Trophoblast cell (in vitro differentiated cells and primary cell): ENCODE results near the gene ARFIP1.

ENCODE experiments used
- DNase-seq, 2 donors: peaks; one replicate each; pipeline ENCODE4 v3.0.0-alpha.2; 2016
- H2AFZ ChIP-seq: 2 replicates; pipeline ENCODE4 v1.6.1; 2013; ENCODE audit warnings: low read length, moderate library complexity, mild to moderate bottlenecking; ENCODE audit not compliant: insufficient read depth, poor library complexity
- H2AK5ac ChIP-seq: 2 replicates; pipeline ENCODE4 v1.6.1; 2013; ENCODE audit warnings: mild to moderate bottlenecking, low read length
- H2BK120ac ChIP-seq: 2 replicates; pipeline ENCODE4 v1.6.1; 2013; ENCODE audit warnings: low read length, mild to moderate bottlenecking, moderate library complexity; ENCODE audit not compliant: insufficient read depth, poor library complexity
- H2BK12ac ChIP-seq: 2 replicates; pipeline ENCODE4 v1.6.1; 2013; ENCODE audit warnings: mild to moderate bottlenecking, low read length, moderate library complexity
- H2BK5ac ChIP-seq: 2 replicates; pipeline ENCODE4 v1.6.1; 2013; ENCODE audit warnings: low read length, low read depth, moderate library complexity, mild to moderate bottlenecking; ENCODE audit not compliant: poor library complexity
- H3K14ac ChIP-seq: 2 replicates; pipeline ENCODE4 v1.6.1; 2013; ENCODE audit warnings: mild to moderate bottlenecking, low read length
- H3K18ac ChIP-seq: 2 replicates; pipeline ENCODE4 v1.6.1; 2013; ENCODE audit warnings: mild to moderate bottlenecking, low read length
- H3K23ac ChIP-seq: 2 replicates; pipeline ENCODE4 v1.6.1; 2013; ENCODE audit warnings: low read length
- H3K27ac ChIP-seq: 2 replicates; pipeline ENCODE4 v1.5.1; 2013; ENCODE audit warnings: low read depth, mild to moderate bottlenecking, inconsistent platforms, low read length, moderate library complexity
- H3K27me3 ChIP-seq: 2 replicates; pipeline ENCODE4 v1.6.1; 2013; ENCODE audit warnings: inconsistent platforms, mild to moderate bottlenecking, low read length, moderate library complexity; ENCODE audit not compliant: insufficient read depth
- H3K36me3 ChIP-seq, 2 experiments: 1 replicate in 1 of 2; 2 replicates in 1 of 2; pipeline ENCODE4 v1.6.1; 2013; ENCODE audit warnings: low read length in 2 of 2, mild to moderate bottlenecking in 2 of 2, moderate library complexity in 1 of 2; ENCODE audit not compliant: insufficient read depth in 2 of 2, control insufficient read depth in 1 of 2
- H3K4ac ChIP-seq: 2 replicates; pipeline ENCODE4 v1.6.1; 2013; ENCODE audit warnings: low read depth, mild to moderate bottlenecking, low read length, moderate library complexity
- H3K4me1 ChIP-seq, 2 experiments: 1 replicate in 1 of 2; 2 replicates in 1 of 2; pipeline ENCODE4 v1.6.1; 2013; ENCODE audit warnings: low read length in 2 of 2, mild to moderate bottlenecking in 2 of 2, moderate library complexity in 1 of 2; ENCODE audit not compliant: insufficient read depth in 2 of 2, control insufficient read depth in 1 of 2
- H3K4me2 ChIP-seq: 2 replicates; pipeline ENCODE4 v1.6.1; 2013; ENCODE audit warnings: inconsistent platforms, mild to moderate bottlenecking, low read length, moderate library complexity
- H3K4me3 ChIP-seq: 2 replicates; pipeline ENCODE4 v1.5.1; 2013; ENCODE audit warnings: mild to moderate bottlenecking, low read depth, low read length, inconsistent platforms
- H3K79me1 ChIP-seq: one replicate; pipeline ENCODE4 v1.6.1; 2013; ENCODE audit warnings: low read length
- H3K79me2 ChIP-seq: 2 replicates; pipeline ENCODE4 v1.6.1; 2013; ENCODE audit warnings: low read length, mild to moderate bottlenecking; ENCODE audit not compliant: control insufficient read depth, insufficient read depth, poor library complexity
- H3K9ac ChIP-seq: 2 replicates; pipeline ENCODE4 v1.6.1; 2013; ENCODE audit warnings: mild to moderate bottlenecking, low read length
- H3K9me3 ChIP-seq: 2 replicates; pipeline ENCODE4 v1.6.1; 2013; ENCODE audit warnings: low read depth, mild to moderate bottlenecking, control low read depth, inconsistent platforms, low read length; ENCODE audit not compliant: insufficient read depth
- H4K12ac ChIP-seq: 2 replicates; pipeline ENCODE4 v1.6.1; 2013; ENCODE audit warnings: low read depth, mild to moderate bottlenecking, low read length, moderate library complexity
- H4K8ac ChIP-seq: 2 replicates; pipeline ENCODE4 v1.6.1; 2013; ENCODE audit warnings: low read depth, mild to moderate bottlenecking, low read length, moderate library complexity
- H4K91ac ChIP-seq: one replicate; pipeline ENCODE4 v1.6.1; 2013; ENCODE audit warnings: low read depth, mild to moderate bottlenecking, low read length, moderate library complexity
- WGBS: extraction: QIAGEN DNeasy Blood & Tissue Kit; methylation state at CpG from one replicate; pipeline ENCODE4 v1.1.7; 2013; ENCODE audit warnings: missing lambda C conversion rate; ENCODE audit not compliant: insufficient read length, insufficient coverage; ENCODE audit errors: extremely low coverage; 5-methylcytosine and 5-hydroxymethylcytosine counted together

The ARFIP1 gene

DNA sequence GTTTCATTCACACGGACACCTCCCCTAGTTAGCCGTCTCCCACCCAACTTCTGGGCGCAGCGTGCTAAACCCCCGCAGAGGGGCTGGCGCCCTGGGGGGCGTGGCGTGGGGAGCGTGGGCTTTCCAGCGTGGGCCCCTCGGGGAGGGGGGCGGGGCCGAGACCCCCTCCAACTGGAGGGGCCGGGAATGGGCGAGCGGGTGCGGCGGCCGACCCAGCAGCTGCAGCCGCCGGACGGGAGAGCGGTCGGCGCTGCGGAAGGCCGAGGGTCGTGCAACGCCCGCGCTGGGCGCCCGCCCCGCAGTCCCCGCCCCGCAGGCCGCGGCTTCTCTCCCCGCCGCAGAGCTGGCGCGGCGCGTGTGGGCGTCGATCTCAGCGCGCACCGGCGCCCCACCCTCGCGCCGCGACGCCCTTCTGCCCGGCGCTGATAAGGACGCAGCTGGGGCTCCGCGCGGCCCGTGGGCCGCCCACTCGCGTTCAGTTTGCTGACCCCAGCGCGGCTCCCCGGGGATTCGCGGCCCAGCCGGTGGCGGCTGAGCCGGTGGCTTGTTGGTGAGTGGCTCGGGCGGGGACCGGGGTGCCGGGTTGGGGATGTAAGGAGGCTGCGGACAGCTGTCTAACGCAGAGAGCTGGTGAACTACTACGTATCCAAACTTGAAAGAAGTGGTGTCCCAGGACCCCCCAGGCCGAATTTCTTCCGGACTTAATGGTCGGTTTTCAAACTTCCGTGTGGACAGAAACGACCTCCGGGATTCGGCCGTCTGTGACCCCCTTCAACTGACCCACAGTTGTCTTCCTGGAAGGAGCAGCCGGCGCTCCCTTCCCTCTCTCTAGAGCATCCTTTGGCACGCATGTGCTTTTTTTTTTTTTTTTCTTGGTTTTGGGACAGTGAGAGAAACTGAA is 157.8 kb downstream of the ARFIP1 start:
- no peak overlapping the region for H2BK120ac ChIP-seq
- peak overlapping the region; percentile 90 for H3K14ac ChIP-seq
- peak in 1 of 2 donors; percentile 67 for DNase-seq
- H3K4me2 ChIP-seq: peak overlapping the region; percentile 96
- peaks cover 20% of the 10 kb centered on the region for H3K79me2 ChIP-seq
- peak overlapping the region; percentile 30 for H2AK5ac ChIP-seq
- peak overlapping the region; percentile 89 for H3K4me3 ChIP-seq
- H2AFZ ChIP-seq: peak overlapping the region; percentile 80
- H4K91ac ChIP-seq: peak overlapping the region; percentile 89
- no peak overlapping the region for H3K23ac ChIP-seq
- H3K27ac ChIP-seq: peak overlapping the region; percentile 64
- peak overlapping the region; percentile 79 for H4K8ac ChIP-seq
- H3K4me1 ChIP-seq: peaks cover 0 to 6% of the 10 kb centered on the region in 2 experiments
- peak overlapping the region; percentile 5 for H4K12ac ChIP-seq
- peak overlapping the region; percentile 90 for H3K18ac ChIP-seq
- WGBS: no CpG with 5 or more reads among the region's 91 CpGs
- H3K9ac ChIP-seq: peak overlapping the region; percentile 90
- peak overlapping the region; percentile 51 for H2BK5ac ChIP-seq
- H3K79me1 ChIP-seq: peaks cover 30% of the 10 kb centered on the region
- no peaks in the 10 kb centered on the region for H3K9me3 ChIP-seq
- H3K27me3 ChIP-seq: no peaks in the 10 kb centered on the region
- H2BK12ac ChIP-seq: no peak overlapping the region
- no peaks in the 10 kb centered on the region for H3K36me3 ChIP-seq
- H3K4ac ChIP-seq: peak overlapping the region; percentile 67

DNA sequence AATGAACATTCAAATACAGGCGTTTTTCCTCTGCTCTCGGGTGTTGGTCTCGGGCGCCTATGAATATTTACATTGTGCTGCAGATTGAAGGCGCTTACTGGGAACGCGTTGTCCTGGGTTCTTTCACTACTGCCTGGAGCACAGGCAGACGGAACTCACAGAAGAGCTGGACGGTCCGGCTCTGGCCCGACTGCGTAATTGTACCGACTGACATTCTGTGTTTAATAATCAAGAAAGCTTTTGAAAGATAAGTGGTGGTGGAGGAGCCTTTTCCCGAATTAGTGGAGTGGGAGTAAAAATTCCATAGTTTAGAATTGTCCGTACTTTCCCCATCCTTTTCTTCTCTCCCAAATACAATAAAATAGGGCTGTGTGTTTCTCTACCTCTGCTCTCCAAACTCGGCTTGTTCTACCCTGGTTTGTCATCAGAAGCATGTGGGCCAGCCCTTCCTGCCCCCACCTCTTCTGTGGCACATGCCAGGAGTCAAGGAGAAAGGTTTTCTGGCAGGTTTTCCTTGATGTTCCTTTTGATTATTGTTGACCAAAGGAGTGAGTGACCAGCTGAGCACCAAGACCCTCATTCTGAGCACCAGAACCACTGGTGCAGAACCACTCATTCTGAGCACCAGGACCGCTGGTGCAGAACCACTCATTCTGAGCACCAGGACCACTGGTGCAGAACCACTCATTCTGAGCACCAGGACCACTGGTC is 158.6 kb downstream of the ARFIP1 start:
- H3K18ac ChIP-seq: no peak overlapping the region
- DNase-seq: peak in 1 of 2 donors; percentile 60
- no peak overlapping the region for H3K4me3 ChIP-seq
- H4K8ac ChIP-seq: no peak overlapping the region
- H3K14ac ChIP-seq: no peak overlapping the region
- no peak overlapping the region for H2BK5ac ChIP-seq
- H3K79me1 ChIP-seq: peaks cover 33% of the 10 kb centered on the region
- no peak overlapping the region for H3K9ac ChIP-seq
- no peak overlapping the region for H4K91ac ChIP-seq
- no peak overlapping the region for H2AK5ac ChIP-seq
- no peak overlapping the region for H3K23ac ChIP-seq
- no peak overlapping the region for H2BK120ac ChIP-seq
- peaks cover 22% of the 10 kb centered on the region for H3K79me2 ChIP-seq
- H2BK12ac ChIP-seq: no peak overlapping the region
- H3K4me1 ChIP-seq: peaks cover 0 to 6% of the 10 kb centered on the region in 2 experiments
- WGBS: no CpG with 5 or more reads among the region's 17 CpGs
- H3K27ac ChIP-seq: peak overlapping the region; percentile 64
- no peaks in the 10 kb centered on the region for H3K36me3 ChIP-seq
- H4K12ac ChIP-seq: peak overlapping the region; percentile 54
- H3K9me3 ChIP-seq: no peaks in the 10 kb centered on the region
- no peaks in the 10 kb centered on the region for H3K27me3 ChIP-seq
- no peak overlapping the region for H2AFZ ChIP-seq
- H3K4me2 ChIP-seq: peak overlapping the region; percentile 96
- peak overlapping the region; percentile 59 for H3K4ac ChIP-seq

DNA sequence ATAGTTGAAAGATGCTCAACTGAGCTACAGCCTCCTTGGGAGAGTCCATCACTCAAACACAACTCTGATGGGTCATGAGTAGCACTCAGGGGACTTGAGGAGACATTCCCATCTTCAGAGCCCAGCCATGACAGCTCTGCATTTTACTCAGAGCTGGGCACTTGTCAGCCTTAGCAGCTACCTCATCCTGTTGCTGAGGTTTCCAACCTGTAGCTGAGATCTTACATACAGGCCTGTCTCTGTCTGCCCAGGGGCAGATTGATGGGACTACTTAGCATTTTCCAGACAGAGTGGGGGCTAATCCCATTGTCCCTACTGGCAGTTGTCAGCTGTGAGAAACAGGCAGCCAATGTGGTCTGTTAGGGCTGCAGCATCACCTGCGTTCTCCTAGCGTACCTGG is 159.9 kb downstream of the ARFIP1 start:
- DNase-seq: no peak
- no CpG with 5 or more reads among the region's 2 CpGs for WGBS
- H3K23ac ChIP-seq: no peak overlapping the region
- H3K18ac ChIP-seq: no peak overlapping the region
- H3K9ac ChIP-seq: no peak overlapping the region
- H3K79me1 ChIP-seq: peaks cover 31% of the 10 kb centered on the region
- H3K4ac ChIP-seq: no peak overlapping the region
- no peak overlapping the region for H2BK120ac ChIP-seq
- H2BK12ac ChIP-seq: no peak overlapping the region
- H3K9me3 ChIP-seq: no peaks in the 10 kb centered on the region
- H3K14ac ChIP-seq: no peak overlapping the region
- no peak overlapping the region for H3K4me2 ChIP-seq
- no peak overlapping the region for H4K12ac ChIP-seq
- no peak overlapping the region for H3K4me3 ChIP-seq
- peaks cover 0 to 5% of the 10 kb centered on the region in 2 experiments for H3K4me1 ChIP-seq
- no peak overlapping the region for H2AFZ ChIP-seq
- no peak overlapping the region for H2BK5ac ChIP-seq
- no peaks in the 10 kb centered on the region for H3K27me3 ChIP-seq
- H2AK5ac ChIP-seq: no peak overlapping the region
- no peak overlapping the region for H4K91ac ChIP-seq
- H3K36me3 ChIP-seq: no peaks in the 10 kb centered on the region
- no peak overlapping the region for H4K8ac ChIP-seq
- peaks cover 22% of the 10 kb centered on the region for H3K79me2 ChIP-seq
- no peak overlapping the region for H3K27ac ChIP-seq

DNA sequence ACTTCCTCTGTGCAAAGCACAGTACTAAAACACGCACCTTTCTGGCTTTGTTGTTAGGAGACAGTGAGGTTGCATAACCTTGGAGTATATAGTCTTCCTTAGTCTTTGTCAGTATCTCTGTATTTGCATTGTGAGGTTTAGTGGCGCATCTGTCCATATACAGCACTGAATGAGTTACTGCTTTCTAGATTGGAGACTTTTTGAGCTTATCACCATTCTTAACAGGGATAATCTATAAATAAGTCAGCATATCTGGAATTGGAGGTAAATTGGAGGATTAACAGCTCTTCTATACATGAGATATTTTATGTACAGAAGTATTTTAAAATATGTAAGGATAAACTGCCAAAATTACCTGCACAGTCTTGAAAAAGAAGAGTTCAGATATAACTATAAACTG is 160.7 kb downstream of the ARFIP1 start:
- Histone ChIP-seq H4K12ac (no peak overlapping the region), H3K79me2 (peaks cover 22% of the 10 kb centered on the region), H2BK120ac (no peak overlapping the region), H2AFZ (no peak overlapping the region), H3K4me3 (no peak overlapping the region), H3K23ac (no peak overlapping the region), H3K14ac (no peak overlapping the region), H3K4me1 (peaks cover 0 to 6% of the 10 kb centered on the region in 2 experiments), H3K9ac (no peak overlapping the region), H3K4ac (no peak overlapping the region), H3K27ac (no peak overlapping the region), H2BK12ac (no peak overlapping the region), H4K91ac (no peak overlapping the region), H3K79me1 (peaks cover 31% of the 10 kb centered on the region), H3K4me2 (no peak overlapping the region), H3K27me3 (no peaks in the 10 kb centered on the region), H2AK5ac (no peak overlapping the region), H3K18ac (no peak overlapping the region), H3K9me3 (no peaks in the 10 kb centered on the region), H4K8ac (no peak overlapping the region), H3K36me3 (peaks cover 0 to 2% of the 10 kb centered on the region in 2 experiments), H2BK5ac (no peak overlapping the region)
- no CpG with 5 or more reads among the region's 2 CpGs for WGBS
- no peak for DNase-seq
